ENCODE measurements around the gene LY86. TPM values are rescaled to one million over a fixed set of nuclear protein-coding genes. Genes with fewer than 3 reads are reported as not detected.

LY86 gene
- total RNA-seq, 4 donors from 2014 or later = 1.7 TPM; not detected in 3

DNA sequence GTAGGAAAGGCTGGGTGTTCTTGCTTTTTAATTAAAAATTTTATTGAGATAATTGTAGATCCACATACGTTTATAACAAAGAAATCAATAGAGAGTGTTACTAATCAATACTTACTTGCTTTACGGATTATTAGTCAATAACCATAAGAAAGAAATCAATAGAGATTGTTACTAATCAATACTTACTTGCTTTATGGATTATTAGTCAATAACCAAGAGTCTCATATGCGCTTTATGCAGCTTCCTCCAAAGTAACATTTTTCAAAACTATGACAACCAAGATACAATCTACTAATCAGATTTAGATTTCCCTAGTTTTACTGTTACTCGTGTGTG, 31.0 kb upstream of the LY86 start:
- H3K9me3 ChIP-seq = no peaks in the 10 kb centered on the region
- H3K4me3 ChIP-seq = no peak overlapping the region
- H3K27me3 ChIP-seq = no peaks in the 10 kb centered on the region
- DNase-seq (ENCODE audit: low spot score in 2 of 2) = no peak
- TF ChIP-seq POLR2AphosphoS5 (IDR thresholded peaks at IDR 0.05) (no peak), EP300 (IDR thresholded peaks at IDR 0.05) (no peak), POLR2A (IDR thresholded peaks at IDR 0.05) (no peak)
- TF ChIP-seq, protein P1, sequence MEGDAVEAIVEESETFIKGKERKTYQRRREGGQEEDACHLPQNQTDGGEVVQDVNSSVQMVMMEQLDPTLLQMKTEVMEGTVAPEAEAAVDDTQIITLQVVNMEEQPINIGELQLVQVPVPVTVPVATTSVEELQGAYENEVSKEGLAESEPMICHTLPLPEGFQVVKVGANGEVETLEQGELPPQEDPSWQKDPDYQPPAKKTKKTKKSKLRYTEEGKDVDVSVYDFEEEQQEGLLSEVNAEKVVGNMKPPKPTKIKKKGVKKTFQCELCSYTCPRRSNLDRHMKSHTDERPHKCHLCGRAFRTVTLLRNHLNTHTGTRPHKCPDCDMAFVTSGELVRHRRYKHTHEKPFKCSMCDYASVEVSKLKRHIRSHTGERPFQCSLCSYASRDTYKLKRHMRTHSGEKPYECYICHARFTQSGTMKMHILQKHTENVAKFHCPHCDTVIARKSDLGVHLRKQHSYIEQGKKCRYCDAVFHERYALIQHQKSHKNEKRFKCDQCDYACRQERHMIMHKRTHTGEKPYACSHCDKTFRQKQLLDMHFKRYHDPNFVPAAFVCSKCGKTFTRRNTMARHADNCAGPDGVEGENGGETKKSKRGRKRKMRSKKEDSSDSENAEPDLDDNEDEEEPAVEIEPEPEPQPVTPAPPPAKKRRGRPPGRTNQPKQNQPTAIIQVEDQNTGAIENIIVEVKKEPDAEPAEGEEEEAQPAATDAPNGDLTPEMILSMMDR (IDR thresholded peaks at IDR 0.05) = no peak
- WGBS = 70% methylated on average over 4 of the region's 4 CpGs
- no peaks in the 10 kb centered on the region for H3K36me3 ChIP-seq
- no peak overlapping the region for H3K27ac ChIP-seq
- peaks cover 2% of the 10 kb centered on the region for H3K4me1 ChIP-seq

DNA sequence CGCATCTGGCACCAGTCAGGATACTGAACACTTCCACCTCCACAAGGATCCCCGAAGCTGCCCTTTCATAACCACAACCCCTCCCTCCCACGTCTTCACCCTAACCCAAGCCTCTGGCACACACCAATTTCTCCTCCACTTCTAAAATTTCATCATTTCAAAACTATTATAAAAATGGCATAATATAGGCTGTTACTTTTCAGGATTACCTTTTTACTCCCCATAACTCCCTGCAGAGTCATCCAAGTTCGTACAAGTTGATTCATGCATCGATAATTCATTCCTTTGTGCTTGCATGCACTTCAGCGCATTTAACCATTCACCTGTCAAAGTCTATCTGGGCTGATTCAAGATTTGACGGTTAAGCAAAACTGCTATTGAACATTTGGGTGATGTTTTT, 30.6 kb upstream of the LY86 start:
- Histone ChIP-seq H3K4me1 (peaks cover 2% of the 10 kb centered on the region), H3K27me3 (no peaks in the 10 kb centered on the region), H3K9me3 (no peaks in the 10 kb centered on the region), H3K27ac (no peak overlapping the region), H3K4me3 (no peak overlapping the region), H3K36me3 (no peaks in the 10 kb centered on the region)
- 36% methylated on average over 7 of the region's 7 CpGs for WGBS
- DNase-seq (ENCODE audit: low spot score in 2 of 2) = no peak
- TF ChIP-seq, protein P1 (IDR thresholded peaks at IDR 0.05) = no peak
- TF ChIP-seq EP300 (IDR thresholded peaks at IDR 0.05) (no peak), POLR2AphosphoS5 (IDR thresholded peaks at IDR 0.05) (no peak), POLR2A (IDR thresholded peaks at IDR 0.05) (no peak)

DNA sequence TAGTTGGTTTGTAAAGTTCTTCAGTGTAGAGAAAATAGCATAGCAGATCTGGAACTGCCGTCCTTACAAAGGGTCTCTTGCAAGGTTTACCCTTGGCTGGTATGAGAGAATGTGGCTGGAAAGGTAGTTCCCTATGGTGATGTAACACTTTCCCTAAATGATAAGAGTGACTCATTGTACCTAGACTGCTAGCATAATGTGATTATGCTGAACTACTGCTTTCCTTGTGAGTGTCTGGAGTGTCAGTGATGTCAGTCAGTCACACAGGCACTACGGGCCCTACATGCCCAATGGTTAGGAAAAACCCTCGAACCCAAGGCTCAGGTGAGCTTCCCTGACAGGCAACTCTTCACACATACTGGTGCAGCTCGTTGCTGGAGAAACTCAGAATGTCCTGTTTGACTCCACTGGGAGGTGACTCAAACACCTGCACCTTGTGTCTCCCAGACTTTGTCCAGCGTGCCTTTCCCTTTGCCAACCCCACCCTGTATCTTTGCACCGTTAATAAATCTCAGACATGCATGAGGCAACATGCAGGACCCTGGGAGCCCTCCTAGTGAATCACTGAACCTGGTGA, 28.4 kb upstream of the LY86 start:
- no peak overlapping the region for H3K4me3 ChIP-seq
- TF ChIP-seq EP300 (IDR thresholded peaks at IDR 0.05) (no peak), POLR2A (IDR thresholded peaks at IDR 0.05) (no peak), POLR2AphosphoS5 (IDR thresholded peaks at IDR 0.05) (no peak)
- TF ChIP-seq, protein P1 (IDR thresholded peaks at IDR 0.05) = no peak
- 83% methylated on average over 6 of the region's 6 CpGs for WGBS

DNA sequence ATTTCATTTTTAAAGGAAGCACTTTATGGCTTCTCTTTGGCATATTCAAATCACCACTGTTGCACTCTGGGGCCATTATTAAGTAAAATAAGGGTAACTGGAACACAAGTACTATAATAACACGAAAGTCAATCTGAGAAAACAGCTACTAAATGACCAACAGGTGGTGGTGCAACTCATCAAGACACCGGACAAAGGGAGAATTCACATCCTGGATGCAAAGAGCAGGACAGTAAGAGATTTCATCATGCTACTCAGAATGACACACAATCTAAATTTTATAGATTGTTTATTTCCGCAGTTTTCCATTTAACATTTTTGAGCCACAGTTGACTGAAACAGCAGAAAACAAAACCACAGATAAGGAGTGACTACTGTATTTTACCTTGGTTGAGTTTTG, 27.6 kb upstream of the LY86 start:
- H3K27ac ChIP-seq = no peak overlapping the region
- H3K27me3 ChIP-seq = no peaks in the 10 kb centered on the region
- 77% methylated on average over 3 of the region's 3 CpGs for WGBS
- DNase-seq (ENCODE audit: low spot score in 2 of 2) = no peak
- H3K4me1 ChIP-seq = peaks cover 2% of the 10 kb centered on the region
- TF ChIP-seq, protein P1 (IDR thresholded peaks at IDR 0.05) = no peak
- TF ChIP-seq POLR2A (IDR thresholded peaks at IDR 0.05) (no peak), POLR2AphosphoS5 (IDR thresholded peaks at IDR 0.05) (no peak), EP300 (IDR thresholded peaks at IDR 0.05) (no peak)
- no peaks in the 10 kb centered on the region for H3K9me3 ChIP-seq
- H3K4me3 ChIP-seq = no peak overlapping the region
- no peaks in the 10 kb centered on the region for H3K36me3 ChIP-seq

More for the DNA sequence above, 28.4 kb upstream of the LY86 start:
- DNase-seq (ENCODE audit: low spot score in 2 of 2) = no peak
- Histone ChIP-seq H3K36me3 (no peaks in the 10 kb centered on the region), H3K27me3 (no peaks in the 10 kb centered on the region), H3K27ac (no peak overlapping the region), H3K4me1 (peaks cover 2% of the 10 kb centered on the region), H3K9me3 (no peaks in the 10 kb centered on the region)

DNA sequence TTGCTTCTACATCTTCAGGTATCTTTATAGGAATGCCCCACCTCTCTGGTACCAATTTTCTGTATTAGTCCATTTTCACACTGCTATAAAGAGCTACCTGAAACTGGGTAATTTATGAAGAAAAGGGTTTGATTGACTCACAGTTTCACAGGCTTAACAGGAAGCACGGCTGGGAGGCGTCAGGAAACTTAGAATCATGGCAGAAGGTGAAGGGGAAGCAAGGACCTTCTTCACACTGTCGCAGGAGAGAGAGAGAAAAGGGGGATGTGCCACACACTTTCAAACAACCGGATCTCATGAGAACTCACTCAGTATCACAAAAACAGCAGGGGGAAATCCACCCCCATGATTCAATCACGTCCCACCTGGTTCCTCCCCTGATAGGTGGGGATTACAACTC, 24.4 kb upstream of the LY86 start:
- TF ChIP-seq, protein P1 (IDR thresholded peaks at IDR 0.05) = no peak
- TF ChIP-seq POLR2AphosphoS5 (IDR thresholded peaks at IDR 0.05) (no peak), EP300 (IDR thresholded peaks at IDR 0.05) (no peak), POLR2A (IDR thresholded peaks at IDR 0.05) (no peak)
- Histone ChIP-seq H3K36me3 (no peaks in the 10 kb centered on the region), H3K27ac (no peak overlapping the region), H3K4me3 (no peak overlapping the region), H3K27me3 (peaks cover 7% of the 10 kb centered on the region), H3K9me3 (no peaks in the 10 kb centered on the region), H3K4me1 (no peaks in the 10 kb centered on the region)
- DNase-seq (ENCODE audit: low spot score in 2 of 2) = no peak
- WGBS = 79% methylated on average over 5 of the region's 5 CpGs
